Ovary (tissue), 3 donors: ENCODE measurements around the gene KCNJ16.

Source experiments
- CTCF ChIP-seq, 3 donors: fragments of 450-650 bp in 2 of 3; fragments of 200-600 bp in 1 of 3; IDR thresholded peaks; one replicate each; pipeline versions ENCODE4 v1.5.1 to v1.8.0; 2016 to 2022; ENCODE audit warnings: antibody characterized with exemption in 3 of 3, mild to moderate bottlenecking in 1 of 3
- EP300 ChIP-seq: sonication (generic); formaldehyde crosslinking; IDR thresholded peaks from one replicate; pipeline ENCODE4 v1.6.1; 2017; ENCODE audit warnings: antibody characterized with exemption
- POLR2A ChIP-seq: fragments of 450-650 bp; IDR thresholded peaks from one replicate; pipeline ENCODE4 v1.6.1; 2017; ENCODE audit warnings: antibody characterized with exemption, mild to moderate bottlenecking, moderate library complexity
- donor health status: DM: no; HTN: no; CAD: no.

- TF ChIP-seq CTCF (IDR thresholded peaks at IDR 0.05) (no peak), POLR2A (no peak), EP300 (no peak)
Observed at GRCh38 chr17:70033165-70033564, 41.9 kb upstream of the KCNJ16 start.
